ENCODE results near the gene UBL7.

Gene UBL7

GRCh38 chr15:74460871-74461846 lies at the start of gene UBL7:
Gene UBL7 (minus strand): TSS chr15:74461160. CDS start chr15:74458867, 2,293 bp downstream.
- Histone ChIP-seq H3F3A (ENCODE audit: insufficient read depth, low read length) (no peaks in the 10 kb centered on the region), H3K27me3 (ENCODE audit: insufficient read depth, low read length) (no peaks in the 10 kb centered on the region), H3K79me2 (ENCODE audit: insufficient read depth, low read length) (peaks cover 9% of the 10 kb centered on the region), H3K9me3 (ENCODE audit: low read length) (no peaks in the 10 kb centered on the region), H3K27ac (ENCODE audit: low read depth, low read length, poor library complexity, severe bottlenecking) (peak within 1 kb of the TSS; percentile 67), H3K36me3 (ENCODE audit: insufficient read depth, low read length) (peaks cover 16% of the 10 kb centered on the region; the same call in 1 of the 2 replicates), H4K20me1 (ENCODE audit: insufficient read depth, low read length) (no peaks in the 10 kb centered on the region), H3K4me1 (ENCODE audit: insufficient read depth, low read length, severe bottlenecking) (peaks cover 34% of the 10 kb centered on the region), H2AFZ (ENCODE audit: low read length) (peak within 1 kb of the TSS; percentile 52; the same call in 1 of the 2 replicates), H3K4me2 (ENCODE audit: low read length) (peak within 1 kb of the TSS; percentile 97), H3K4me3 (ENCODE audit: low read depth, low read length, poor library complexity, severe bottlenecking) (peak within 1 kb of the TSS; percentile 90), H3K9me2 (ENCODE audit: low read depth, low read length) (no peaks in the 10 kb centered on the region), H3K9ac (ENCODE audit: low read length) (peak within 1 kb of the TSS; percentile 94)
- TF ChIP-seq EZH2 (IDR thresholded peaks at IDR 0.05; ENCODE audit: borderline replicate concordance, low read length) (no peak), CTCF (IDR thresholded peaks at IDR 0.05; ENCODE audit: low read length) (peak; percentile 14; the same call in 1 of the 2 replicates)

GRCh38 chr15:74506515-74506840 lies 45.5 kb upstream of the UBL7 start:
- no peak overlapping the region for H3K4me2 ChIP-seq (ENCODE audit: low read length)
- no peaks in the 10 kb centered on the region for H3K36me3 ChIP-seq (ENCODE audit: insufficient read depth, low read length)
- no peak overlapping the region for H2AFZ ChIP-seq (ENCODE audit: low read length)
- H3K9ac ChIP-seq (ENCODE audit: low read length), result no peak overlapping the region
- no peaks in the 10 kb centered on the region for H3F3A ChIP-seq (ENCODE audit: insufficient read depth, low read length)
- no peak overlapping the region for H3K4me3 ChIP-seq (ENCODE audit: low read depth, low read length, poor library complexity, severe bottlenecking)
- H3K4me1 ChIP-seq (ENCODE audit: insufficient read depth, low read length, severe bottlenecking), result peaks cover 2% of the 10 kb centered on the region
- TF ChIP-seq EZH2 (IDR thresholded peaks at IDR 0.05; ENCODE audit: borderline replicate concordance, low read length) (no peak), CTCF (IDR thresholded peaks at IDR 0.05; ENCODE audit: low read length) (no peak)
- no peak overlapping the region for H3K27ac ChIP-seq (ENCODE audit: low read depth, low read length, poor library complexity, severe bottlenecking)
- H3K9me2 ChIP-seq (ENCODE audit: low read depth, low read length), result no peaks in the 10 kb centered on the region
- no peaks in the 10 kb centered on the region for H3K27me3 ChIP-seq (ENCODE audit: insufficient read depth, low read length)
- no peaks in the 10 kb centered on the region for H3K79me2 ChIP-seq (ENCODE audit: insufficient read depth, low read length)
- H4K20me1 ChIP-seq (ENCODE audit: insufficient read depth, low read length), result no peaks in the 10 kb centered on the region
- H3K9me3 ChIP-seq (ENCODE audit: low read length), result no peaks in the 10 kb centered on the region

- H3K9me3 ChIP-seq (ENCODE audit: low read length), result no peaks in the 10 kb centered on the region
- no peaks in the 10 kb centered on the region for H3K4me1 ChIP-seq (ENCODE audit: insufficient read depth, low read length, severe bottlenecking)
- TF ChIP-seq CTCF (IDR thresholded peaks at IDR 0.05; ENCODE audit: low read length) (no peak), EZH2 (IDR thresholded peaks at IDR 0.05; ENCODE audit: borderline replicate concordance, low read length) (no peak)
- no peak overlapping the region for H3K9ac ChIP-seq (ENCODE audit: low read length)
- no peaks in the 10 kb centered on the region for H3K9me2 ChIP-seq (ENCODE audit: low read depth, low read length)
- no peaks in the 10 kb centered on the region for H3K36me3 ChIP-seq (ENCODE audit: insufficient read depth, low read length)
- H2AFZ ChIP-seq (ENCODE audit: low read length), result no peak overlapping the region
- H3K27me3 ChIP-seq (ENCODE audit: insufficient read depth, low read length), result no peaks in the 10 kb centered on the region
- H3F3A ChIP-seq (ENCODE audit: insufficient read depth, low read length), result no peaks in the 10 kb centered on the region
- no peaks in the 10 kb centered on the region for H3K79me2 ChIP-seq (ENCODE audit: insufficient read depth, low read length)
- no peak overlapping the region for H3K4me2 ChIP-seq (ENCODE audit: low read length)
- no peak overlapping the region for H3K4me3 ChIP-seq (ENCODE audit: low read depth, low read length, poor library complexity, severe bottlenecking)
- H4K20me1 ChIP-seq (ENCODE audit: insufficient read depth, low read length), result no peaks in the 10 kb centered on the region
- no peak overlapping the region for H3K27ac ChIP-seq (ENCODE audit: low read depth, low read length, poor library complexity, severe bottlenecking)
Measured at GRCh38 chr15:74505837-74506514, 45.0 kb upstream of the UBL7 start.

Measured in OCI-LY1 (cell line).